ENCODE measurements around the gene XPC. TPM values are rescaled to one million over a fixed set of nuclear protein-coding genes. Genes with fewer than 3 reads are reported as not detected.

The XPC gene
- total and polyA plus RNA-seq, 2 of the 8 experiments (the other 6 are each of a cell fraction or from before 2014, with no cell fraction given) = 8.8 to 27.3 TPM

GRCh38 chr3:14124223-14124614 lies 54.2 kb downstream of the XPC start:
- H3K27ac ChIP-seq (ENCODE audit: low read depth, low read length) = peak overlapping the region; percentile 6
- peaks cover 7 to 35% of the 10 kb centered on the region in 2 experiments for H3K79me2 ChIP-seq (ENCODE audit: control insufficient read depth in 1 of 2, insufficient read depth in 2 of 2, low read length in 2 of 2)
- H3K14ac ChIP-seq (ENCODE audit: insufficient read length) = no peak overlapping the region
- TF ChIP-seq ATF2 (IDR thresholded peaks at IDR 0.05; ENCODE audit: low read length) (no peak), SP4 (IDR thresholded peaks at IDR 0.05; ENCODE audit: low read length) (no peak), CTBP2 (IDR thresholded peaks at IDR 0.05; ENCODE audit: borderline replicate concordance, insufficient read depth, insufficient read length, low read length) (no peak), EGR1 (IDR thresholded peaks at IDR 0.05; ENCODE audit: borderline replicate concordance, low read depth, low read length) (no peak), KDM5A (IDR thresholded peaks at IDR 0.05; ENCODE audit: low read length) (no peak), E2F6 (IDR thresholded peaks at IDR 0.05) (0 out of 2 replicates have a peak, but pooled peaks have one; percentile 3), MAX (IDR thresholded peaks at IDR 0.05) (peak; percentile 80), TAF1 (IDR thresholded peaks at IDR 0.05; ENCODE audit: low read depth, low read length) (0 out of 2 replicates have a peak, but pooled peaks have one; percentile 10), NANOG (IDR thresholded peaks at IDR 0.05; ENCODE audit: insufficient read depth, low read depth, low read length, poor library complexity, severe bottlenecking) (no peak), BRCA1 (IDR thresholded peaks at IDR 0.05; ENCODE audit: low read depth, low read length) (no peak)

More at GRCh38 chr3:14124223-14124614, 54.2 kb downstream of the XPC start:
- Histone ChIP-seq H4K8ac (ENCODE audit: extremely low read depth, insufficient read depth, low read length) (peak overlapping the region; percentile 85; the same call in 1 of the 2 replicates), H3K23ac (ENCODE audit: insufficient read length) (no peak overlapping the region), H3K4me3 (ENCODE audit: extremely low read depth in 1 of 4, insufficient read depth in 2 of 4, low read depth in 3 of 4, low read length in 4 of 4) (peak overlapping the region; percentile 90 to 97 (median 91)), H3K56ac (replicated peaks; ENCODE audit: insufficient read length, low read depth, low read length) (no peak overlapping the region), H2BK5ac (ENCODE audit: low read depth, low read length) (peak overlapping the region; percentile 2; the same call in 1 of the 2 replicates), H2AFZ (ENCODE audit: low read length) (0 out of 2 replicates have a peak overlapping the region, but pooled peaks have one; percentile 29), H4K91ac (replicated peaks; ENCODE audit: insufficient read length, low read length) (no peak overlapping the region), H4K5ac (ENCODE audit: insufficient read length, low read depth, low read length) (no peak overlapping the region), H4K20me1 (replicated peaks in 1 of 2; ENCODE audit: control insufficient read depth in 1 of 2, insufficient read depth in 2 of 2, low read length in 2 of 2) (peaks cover 2 to 12% of the 10 kb centered on the region in 2 experiments), H2BK15ac (ENCODE audit: low read length) (no peak overlapping the region), H2BK12ac (ENCODE audit: low read depth, low read length) (no peak overlapping the region), H2AK5ac (ENCODE audit: low read depth, low read length) (no peak overlapping the region), H3K27me3 (replicated peaks in 1 of 4; ENCODE audit: control insufficient read depth in 3 of 4, extremely low read depth in 1 of 4, insufficient read depth in 3 of 4, low read length in 3 of 4) (no peaks in the 10 kb centered on the region), H3K4ac (replicated peaks; ENCODE audit: insufficient read length, low read depth, low read length) (no peak overlapping the region), H3K9ac (replicated peaks in 1 of 4; ENCODE audit: extremely low read depth in 1 of 4, low read depth in 3 of 4, low read length in 3 of 4) (peak overlapping the region; percentile 61 to 84 (median 64); a peak in 6 of 7 replicates), H3K36me3 (ENCODE audit: control insufficient read depth in 2 of 4, insufficient read depth in 4 of 4, low read length in 3 of 4) (peaks cover 0 to 8% (median 5%) of the 10 kb centered on the region in 4 experiments; a peak in 3 of 8 replicates), H3K9me3 (ENCODE audit: insufficient read depth in 2 of 2, low read depth in 1 of 2, low read length in 1 of 2) (no peaks in the 10 kb centered on the region), H2BK120ac (replicated peaks; ENCODE audit: low read depth, low read length) (no peak overlapping the region), H3K4me1 (replicated peaks in 1 of 4; ENCODE audit: control insufficient read depth in 3 of 4, insufficient read depth in 4 of 4, low read length in 3 of 4) (peaks cover 0 to 14% (median 10%) of the 10 kb centered on the region in 4 experiments; a peak in 6 of 7 replicates), H3K4me2 (ENCODE audit: insufficient read depth in 1 of 2, low read depth in 2 of 2, low read length in 2 of 2) (peak overlapping the region; percentile 86 to 99), H3K18ac (ENCODE audit: extremely low read depth, low read length) (no peak overlapping the region), H3K79me1 (ENCODE audit: low read depth, low read length) (peaks cover 16% of the 10 kb centered on the region), H3K23me2 (ENCODE audit: low read depth, low read length) (peaks cover 14% of the 10 kb centered on the region), H2BK20ac (ENCODE audit: low read length) (no peak overlapping the region)
- CTCF ChIA-PET (ENCODE audit: partially characterized antibody) = interaction anchor here (0.8 to 3.9 kb wide), 7 partner anchors 10 to 244 kb away, joined by 3 to 37 read pairs (median 7); no protein-coding TSS in a partner anchor
- no peak for DNase-seq (ENCODE audit: low read depth in 1 of 2, low spot score in 2 of 2)
- WGBS, 2 experiments (ENCODE audit: extremely low coverage in 1 of 2, insufficient coverage in 1 of 2, insufficient read length in 1 of 2, insufficient replicate concordance in 2 of 2, low coverage in 1 of 2, low lambda C conversion rate in 2 of 2, missing lambda C conversion rate in 1 of 2) = 2% methylated on average over 35 of the region's 37 CpGs; no CpG with 5 or more reads in 1 of the 2 experiments
- POLR2A ChIA-PET (ENCODE audit: partially characterized antibody) = interaction anchor here (0.8 to 4.7 kb wide), 10 partner anchors 10 to 475 kb away, joined by 3 to 46 read pairs (median 14); partner anchors contain the start of genes LSM3 and XPC
- FAIRE-seq = no peak

All from H1 (cell line).